Suprapubic skin (tissue), 4 donors: ENCODE measurements around the gene SRSF6. TPM values are rescaled to one million over a fixed set of nuclear protein-coding genes. Genes with fewer than 3 reads are reported as not detected.

Experiments used
- DNase-seq, 2 donors: peaks; one replicate each; pipeline ENCODE4 v3.0.0-alpha.2; 2019; ENCODE audit warnings: low spot score in 2 of 2
- H3K27ac ChIP-seq: fragments of 200-600 bp; sonication (generic); one replicate; pipeline ENCODE4 v1.5.1; 2019
- H3K27me3 ChIP-seq: fragments of 200-600 bp; sonication (generic); one replicate; pipeline ENCODE4 v1.5.1; 2019
- H3K36me3 ChIP-seq: fragments of 200-600 bp; sonication (generic); one replicate; pipeline ENCODE4 v1.5.1; 2019
- H3K4me1 ChIP-seq: fragments of 200-600 bp; sonication (generic); one replicate; pipeline ENCODE4 v1.5.1; 2019
- H3K4me3 ChIP-seq: fragments of 200-600 bp; sonication (generic); one replicate; pipeline ENCODE4 v1.5.1; 2019; ENCODE audit warnings: mild to moderate bottlenecking
- H3K9me3 ChIP-seq: fragments of 200-600 bp; sonication (generic); one replicate; pipeline ENCODE4 v1.5.1; 2019
- CTCF ChIP-seq, 2 donors: fragments of 200-600 bp in 1 of 2; fragments of 450-650 bp in 1 of 2; sonication (generic) in 1 of 2; IDR thresholded peaks; one replicate each; pipeline ENCODE4 v1.5.1; 2016 to 2019; ENCODE audit warnings: antibody characterized with exemption in 2 of 2, mild to moderate bottlenecking in 1 of 2, moderate library complexity in 1 of 2
- EP300 ChIP-seq: sonication (generic); formaldehyde crosslinking; IDR thresholded peaks from one replicate; pipeline ENCODE4 v1.6.1; 2017; ENCODE audit warnings: antibody characterized with exemption
- POLR2A ChIP-seq, 2 donors: fragments of 450-650 bp; IDR thresholded peaks; one replicate each; pipeline ENCODE4 v1.6.1; 2017; ENCODE audit warnings: antibody characterized with exemption in 2 of 2, mild to moderate bottlenecking in 2 of 2, moderate library complexity in 2 of 2
- POLR2AphosphoS5 ChIP-seq, 3 donors: sonication (generic); formaldehyde crosslinking; IDR thresholded peaks; one replicate each; pipeline ENCODE4 v1.6.1; 2017; ENCODE audit warnings: antibody characterized with exemption in 3 of 3
- WGBS: methylation state at CpG from one replicate; pipeline ENCODE4 v1.1.5; 2018; 5-methylcytosine and 5-hydroxymethylcytosine counted together
- total RNA-seq, 4 donors: library from RNA; depleted of rRNA; stranded (reverse); fragments of >200 nt; gene quantifications; one replicate each; pipeline ENCODE4 v1.1.0, GENCODE V29; 2016

Gene SRSF6
- 10 to 100 TPM; 64.7 to 92.7 (median 77.6) TPM for total RNA-seq

GRCh38 chr20:43457640-43458421 lies at the start of gene SRSF6:
Gene SRSF6, plus strand, starts transcription at chr20:43457896. Its CDS starts 138 bp downstream, at chr20:43458034.
- H3K4me1 ChIP-seq: peaks cover 37% of the 10 kb centered on the region
- H3K27ac ChIP-seq: peak within 1 kb of the TSS; percentile 100
- H3K36me3 ChIP-seq: peaks cover 34% of the 10 kb centered on the region
- peak; percentile 95 to 97 for DNase-seq
- H3K4me3 ChIP-seq: peak within 1 kb of the TSS; percentile 93
- no peaks in the 10 kb centered on the region for H3K9me3 ChIP-seq
- TF ChIP-seq POLR2AphosphoS5 (IDR thresholded peaks at IDR 0.05) (peak; percentile 83 to 99 (median 97)), CTCF (IDR thresholded peaks at IDR 0.05) (no peak), POLR2A (IDR thresholded peaks at IDR 0.05) (peak; percentile 97 to 99)
- peaks cover 4% of the 10 kb centered on the region for H3K27me3 ChIP-seq
- under 1% methylated on average over 47 of the region's 101 CpGs for WGBS

GRCh38 chr20:43408848-43409576 lies 48.7 kb upstream of the SRSF6 start:
- DNase-seq: no peak
- WGBS: 24% methylated on average over 11 of the region's 11 CpGs
- H3K27me3 ChIP-seq: no peaks in the 10 kb centered on the region
- TF ChIP-seq CTCF (IDR thresholded peaks at IDR 0.05): peak in 1 of 2 donors; percentile 12
- TF ChIP-seq POLR2A (IDR thresholded peaks at IDR 0.05): no peak
- H3K4me3 ChIP-seq: no peak overlapping the region
- H3K36me3 ChIP-seq: no peaks in the 10 kb centered on the region
- no peaks in the 10 kb centered on the region for H3K4me1 ChIP-seq
- peaks cover 3% of the 10 kb centered on the region for H3K9me3 ChIP-seq
- no peak overlapping the region for H3K27ac ChIP-seq

- Histone ChIP-seq H3K4me1 (no peaks in the 10 kb centered on the region), H3K36me3 (no peaks in the 10 kb centered on the region), H3K9me3 (peaks cover 3% of the 10 kb centered on the region), H3K27me3 (no peaks in the 10 kb centered on the region), H3K27ac (no peak overlapping the region), H3K4me3 (no peak overlapping the region)
- DNase-seq: no peak
- 52% methylated on average over 2 of the region's 2 CpGs for WGBS
- no peak for TF ChIP-seq EP300
- TF ChIP-seq CTCF (IDR thresholded peaks at IDR 0.05): no peak
- TF ChIP-seq POLR2A (IDR thresholded peaks at IDR 0.05): no peak
- no peak for TF ChIP-seq POLR2AphosphoS5 (IDR thresholded peaks at IDR 0.05)
These were observed 48.2 kb upstream of the SRSF6 start for GRCh38 chr20:43409577-43409913.

GRCh38 chr20:43415661-43416430 lies 41.9 kb upstream of the SRSF6 start:
- 76% methylated on average over 7 of the region's 12 CpGs for WGBS
- H3K27me3 ChIP-seq: no peaks in the 10 kb centered on the region
- no peak overlapping the region for H3K27ac ChIP-seq
- no peaks in the 10 kb centered on the region for H3K4me1 ChIP-seq
- no peak overlapping the region for H3K4me3 ChIP-seq
- H3K9me3 ChIP-seq: peaks cover 12% of the 10 kb centered on the region
- TF ChIP-seq POLR2A (IDR thresholded peaks at IDR 0.05): no peak
- H3K36me3 ChIP-seq: no peaks in the 10 kb centered on the region
- no peak for DNase-seq

GRCh38 chr20:43416591-43417228 lies 41.0 kb upstream of the SRSF6 start:
- Histone ChIP-seq H3K27ac (no peak overlapping the region), H3K4me1 (no peaks in the 10 kb centered on the region), H3K4me3 (no peak overlapping the region), H3K36me3 (no peaks in the 10 kb centered on the region), H3K9me3 (peaks cover 12% of the 10 kb centered on the region), H3K27me3 (no peaks in the 10 kb centered on the region)
- WGBS: 80% methylated on average over 3 of the region's 6 CpGs
- no peak for TF ChIP-seq CTCF (IDR thresholded peaks at IDR 0.05)
- TF ChIP-seq POLR2AphosphoS5 (IDR thresholded peaks at IDR 0.05): no peak
- no peak for TF ChIP-seq POLR2A (IDR thresholded peaks at IDR 0.05)
- no peak for TF ChIP-seq EP300
- no peak for DNase-seq
